Left lung (tissue), 10 donors: Measurements from ENCODE around the gene MTX1. TPM values are rescaled to one million over a fixed set of nuclear protein-coding genes. Genes with fewer than 3 reads are reported as not detected.

Source experiments
- ATAC-seq: fragments of 200-7000 bp; cut with Tn5 transposase; one replicate; pipeline ENCODE4 v1.9.1; 2020; ENCODE audit warnings: moderate library complexity
- DNase-seq, 4 donors: peaks; one replicate each; pipeline ENCODE4 v3.0.0-alpha.2; 2013 to 2020
- H3K27ac ChIP-seq, 2 donors: fragments of 200-600 bp; sonication (generic) in 1 of 2; one replicate each; pipeline versions ENCODE4 v1.5.0 to v1.8.0; 2020 to 2021
- H3K27me3 ChIP-seq, 2 donors: fragments of 200-600 bp; sonication (generic) in 1 of 2; one replicate each; pipeline versions ENCODE4 v1.5.0 to v1.8.0; 2020 to 2021
- H3K36me3 ChIP-seq, 2 donors: fragments of 200-600 bp; sonication (generic) in 1 of 2; one replicate each; pipeline versions ENCODE4 v1.5.0 to v1.8.0; 2020 to 2021
- H3K4me1 ChIP-seq, 2 donors: fragments of 200-600 bp; one replicate each; pipeline ENCODE4 v1.8.0; 2021
- H3K4me3 ChIP-seq, 2 donors: fragments of 200-600 bp; sonication (generic) in 1 of 2; one replicate each; pipeline versions ENCODE4 v1.5.0 to v1.8.0; 2020 to 2021; ENCODE audit warnings: mild to moderate bottlenecking in 1 of 2
- H3K9me3 ChIP-seq, 2 donors: fragments of 200-600 bp; sonication (generic) in 1 of 2; one replicate each; pipeline versions ENCODE4 v1.5.0 to v1.8.0; 2020 to 2021
- intact Hi-C, 2 donors: fragments of 100-400 bp; cut with DNase I; formaldehyde crosslinking; loops; one replicate each; pipeline versions ENCODE4 v1.11.2 to v1.14.2; 2022
- polyA plus RNA-seq, 6 donors: library from polyadenylated mRNA; unstranded; fragments of 120-200 nt; gene quantifications; one replicate each; pipeline ENCODE4 v1.2.1, GENCODE V29; 2013; ENCODE audit not compliant: insufficient read length in 6 of 6
- total RNA-seq, 2 donors: library from RNA; stranded (reverse); fragmentation: NEBNext Ultra II Directional; extraction: Animal tissue kit (Norgen Biotek cat#: 25700); gene quantifications; one replicate each; pipeline ENCODE4 v1.2.1, GENCODE V29; 2021
- TF ChIP-seq, protein P1 (sequence below), 2 donors: fragments of 200-600 bp; sonication (generic) in 1 of 2; IDR thresholded peaks; one replicate each; pipeline versions ENCODE4 v1.5.0 to v1.8.0; 2021; ENCODE audit warnings: antibody characterized with exemption in 2 of 2
- donor health status: DM: no; HTN: yes; CAD: no.
- donor health status: DM: no; HTN: no; CAD: no.

Gene MTX1
- total and polyA plus RNA-seq, 8 donors, result 28.6 to 45.5 (median 31.1) TPM

DNA sequence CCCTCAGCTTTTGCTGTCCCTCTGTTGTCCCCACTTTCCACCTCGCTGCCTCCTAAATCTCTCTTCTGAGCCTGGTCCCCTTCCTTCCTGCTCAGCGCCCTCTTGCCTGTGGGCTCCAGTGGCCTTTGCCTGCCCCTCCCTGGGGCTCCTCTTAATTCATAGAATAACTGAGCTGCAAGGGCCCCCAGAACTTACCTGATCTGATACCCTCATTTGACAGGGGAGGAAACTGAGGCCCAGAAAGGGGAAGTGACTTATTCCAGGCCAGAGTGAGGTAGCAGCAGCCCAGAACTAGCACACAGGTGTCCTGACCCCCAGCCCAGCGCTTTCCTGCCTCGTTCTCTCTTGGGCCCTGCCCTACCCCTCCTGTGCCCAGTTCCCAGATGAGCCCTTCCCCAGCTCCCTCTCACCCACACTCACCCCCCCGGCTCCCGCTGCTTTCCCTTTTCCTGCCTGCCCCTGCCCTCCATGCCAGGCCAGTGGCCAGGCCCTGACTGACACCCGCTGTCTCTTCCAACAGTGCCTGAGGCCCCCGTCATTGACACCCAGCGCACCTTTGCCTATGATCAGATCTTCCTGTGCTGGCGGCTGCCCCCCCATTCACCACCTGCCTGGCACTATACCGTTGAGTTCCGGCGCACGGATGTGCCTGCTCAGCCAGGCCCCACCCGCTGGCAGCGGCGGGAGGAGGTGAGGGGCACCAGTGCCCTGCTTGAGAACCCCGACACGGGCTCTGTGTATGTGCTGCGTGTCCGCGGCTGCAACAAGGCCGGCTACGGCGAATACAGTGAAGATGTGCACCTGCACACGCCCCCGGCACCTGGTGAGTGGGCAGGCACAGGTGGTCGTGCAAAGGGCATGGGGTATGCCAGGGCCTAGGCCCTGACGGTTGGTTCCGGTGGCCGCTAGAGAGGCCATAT lies 29.1 kb upstream of the MTX1 start:
- intact Hi-C loops, result no loop called here
- H3K27ac ChIP-seq, result no peak overlapping the region
- TF ChIP-seq, protein P1, sequence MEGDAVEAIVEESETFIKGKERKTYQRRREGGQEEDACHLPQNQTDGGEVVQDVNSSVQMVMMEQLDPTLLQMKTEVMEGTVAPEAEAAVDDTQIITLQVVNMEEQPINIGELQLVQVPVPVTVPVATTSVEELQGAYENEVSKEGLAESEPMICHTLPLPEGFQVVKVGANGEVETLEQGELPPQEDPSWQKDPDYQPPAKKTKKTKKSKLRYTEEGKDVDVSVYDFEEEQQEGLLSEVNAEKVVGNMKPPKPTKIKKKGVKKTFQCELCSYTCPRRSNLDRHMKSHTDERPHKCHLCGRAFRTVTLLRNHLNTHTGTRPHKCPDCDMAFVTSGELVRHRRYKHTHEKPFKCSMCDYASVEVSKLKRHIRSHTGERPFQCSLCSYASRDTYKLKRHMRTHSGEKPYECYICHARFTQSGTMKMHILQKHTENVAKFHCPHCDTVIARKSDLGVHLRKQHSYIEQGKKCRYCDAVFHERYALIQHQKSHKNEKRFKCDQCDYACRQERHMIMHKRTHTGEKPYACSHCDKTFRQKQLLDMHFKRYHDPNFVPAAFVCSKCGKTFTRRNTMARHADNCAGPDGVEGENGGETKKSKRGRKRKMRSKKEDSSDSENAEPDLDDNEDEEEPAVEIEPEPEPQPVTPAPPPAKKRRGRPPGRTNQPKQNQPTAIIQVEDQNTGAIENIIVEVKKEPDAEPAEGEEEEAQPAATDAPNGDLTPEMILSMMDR (IDR thresholded peaks at IDR 0.05), result no peak

DNA sequence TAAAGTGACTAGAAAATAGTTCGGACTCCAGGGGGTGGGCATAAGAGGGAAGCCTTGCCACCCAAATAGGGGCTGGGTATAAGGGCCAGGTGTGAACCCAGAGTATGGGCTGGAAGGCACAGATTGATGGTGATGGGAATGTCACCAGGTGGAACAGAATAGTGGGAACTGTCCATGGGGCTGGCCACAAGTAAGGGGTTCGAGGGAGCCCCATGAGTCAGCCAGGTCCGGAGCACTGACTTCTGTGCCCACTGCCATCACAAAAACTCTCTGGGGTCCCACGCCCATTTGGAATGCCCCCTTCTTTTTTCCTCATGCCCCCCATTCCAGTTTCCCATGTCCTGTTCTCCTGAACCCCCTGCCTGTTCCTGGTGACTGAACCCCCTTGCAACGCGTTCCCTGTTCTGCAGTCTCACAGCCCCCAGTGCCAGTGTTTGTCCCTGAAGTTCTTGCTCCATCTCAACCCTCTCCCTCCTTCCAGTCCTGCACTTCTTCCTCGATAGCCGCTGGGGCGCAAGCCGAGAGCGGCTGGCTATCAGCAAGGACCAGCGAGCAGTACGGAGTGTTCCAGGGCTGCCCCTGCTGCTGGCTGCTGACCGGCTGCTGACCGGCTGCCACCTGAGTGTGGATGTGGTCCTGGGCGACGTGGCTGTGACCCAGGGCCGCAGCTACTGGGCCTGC lies 27.0 kb upstream of the MTX1 start:
- H3K36me3 ChIP-seq, result no peaks in the 10 kb centered on the region
- intact Hi-C loops, result no loop called here
- ATAC-seq, result no peak
- TF ChIP-seq, protein P1 (IDR thresholded peaks at IDR 0.05), result no peak
- DNase-seq, result peak in 2 of 4 donors; percentile 15 to 80
- peaks cover 5 to 38% of the 10 kb centered on the region in 2 donors for H3K4me1 ChIP-seq
- no peaks in the 10 kb centered on the region for H3K27me3 ChIP-seq
- no peak overlapping the region for H3K4me3 ChIP-seq
- H3K27ac ChIP-seq, result no peak overlapping the region
- H3K9me3 ChIP-seq, result no peaks in the 10 kb centered on the region

More for the DNA sequence above, 29.1 kb upstream of the MTX1 start:
- H3K27me3 ChIP-seq, result peaks cover 0 to 12% of the 10 kb centered on the region in 2 donors
- no peaks in the 10 kb centered on the region for H3K36me3 ChIP-seq
- H3K4me3 ChIP-seq, result no peak overlapping the region
- peaks cover 5 to 37% of the 10 kb centered on the region in 2 donors for H3K4me1 ChIP-seq
- ATAC-seq (no peak), DNase-seq (no peak)
- H3K9me3 ChIP-seq, result no peaks in the 10 kb centered on the region

DNA sequence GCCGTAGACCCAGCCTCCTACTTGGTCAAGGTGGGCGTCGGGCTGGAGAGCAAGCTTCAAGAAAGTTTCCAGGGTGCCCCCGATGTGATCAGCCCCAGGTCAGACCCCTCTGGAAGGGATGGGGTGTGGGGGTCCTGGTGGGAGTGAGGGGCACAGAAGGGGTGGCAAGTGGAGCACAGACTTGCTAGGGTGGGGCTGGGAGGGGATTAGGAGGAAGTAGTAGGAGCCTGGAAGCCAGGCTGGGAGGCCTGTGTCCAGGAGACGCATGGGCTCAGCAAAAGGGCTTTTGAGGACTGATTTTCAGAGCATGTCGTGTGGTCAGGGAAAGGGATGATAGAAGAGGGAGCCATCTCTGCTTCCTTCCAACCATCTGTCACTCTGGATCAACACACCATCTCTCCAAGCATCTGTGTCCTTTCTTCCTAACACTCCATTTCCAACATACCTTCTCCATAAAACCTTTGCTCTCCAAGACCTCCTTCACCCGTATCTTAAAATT lies 26.4 kb upstream of the MTX1 start:
- TF ChIP-seq, protein P1 (IDR thresholded peaks at IDR 0.05), result no peak
- Histone ChIP-seq H3K36me3 (no peaks in the 10 kb centered on the region), H3K9me3 (no peaks in the 10 kb centered on the region), H3K27ac (no peak overlapping the region), H3K4me3 (no peak overlapping the region), H3K27me3 (no peaks in the 10 kb centered on the region), H3K4me1 (peaks cover 0 to 32% of the 10 kb centered on the region in 2 donors)
- intact Hi-C loops, result no loop called here
- DNase-seq, result peak in 1 of 4 donors; percentile 32
- ATAC-seq, result no peak

DNA sequence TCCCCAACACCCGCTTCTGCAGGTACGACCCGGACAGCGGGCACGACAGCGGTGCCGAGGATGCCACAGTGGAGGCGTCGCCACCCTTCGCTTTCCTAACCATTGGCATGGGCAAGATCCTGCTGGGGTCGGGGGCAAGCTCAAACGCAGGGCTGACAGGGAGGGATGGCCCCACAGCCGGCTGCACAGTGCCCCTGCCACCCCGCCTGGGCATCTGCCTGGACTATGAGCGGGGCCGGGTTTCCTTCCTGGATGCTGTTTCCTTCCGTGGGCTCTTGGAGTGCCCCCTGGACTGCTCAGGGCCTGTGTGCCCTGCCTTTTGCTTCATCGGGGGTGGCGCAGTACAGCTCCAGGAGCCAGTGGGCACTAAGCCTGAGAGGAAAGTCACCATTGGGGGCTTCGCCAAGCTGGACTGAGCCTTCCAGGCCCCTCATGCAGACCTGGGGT lies 24.7 kb upstream of the MTX1 start:
- no peak for ATAC-seq
- H3K9me3 ChIP-seq, result no peaks in the 10 kb centered on the region
- TF ChIP-seq, protein P1 (IDR thresholded peaks at IDR 0.05), result no peak
- no peak overlapping the region for H3K4me3 ChIP-seq
- no peak overlapping the region for H3K27ac ChIP-seq
- peak in 1 of 4 donors; percentile 36 for DNase-seq
- intact Hi-C loops, result no loop called here
- peaks cover 0 to 17% of the 10 kb centered on the region in 2 donors for H3K4me1 ChIP-seq
- no peaks in the 10 kb centered on the region for H3K36me3 ChIP-seq
- no peaks in the 10 kb centered on the region for H3K27me3 ChIP-seq
